ENCODE results near the gene CCDC74B. TPM values are rescaled to one million over a fixed set of nuclear protein-coding genes. Genes with fewer than 3 reads are reported as not detected.
"Not testable (repeated sequence)": the region's sequence is repeated elsewhere in the genome, so short reads cannot be mapped to it uniquely, and the experiment has no call there.

CCDC74B gene
- total RNA-seq, 2 donors from 2014 or later, result 0.35 to 0.64 TPM

GRCh38 chr2:130140516-130140915 lies 4.4 kb downstream of the CCDC74B start:
- H3K27me3 ChIP-seq; DNase-seq; H3K9ac ChIP-seq (ENCODE audit: low read depth in 2 of 2, low read length in 2 of 2); H3K4me3 ChIP-seq; H3K27ac ChIP-seq; H3K9me3 ChIP-seq; intact Hi-C loops (cut with DNase I); H3K4me1 ChIP-seq; H3K36me3 ChIP-seq: not testable (repeated sequence)

- H3K36me3 ChIP-seq; H3K4me1 ChIP-seq; H3K27me3 ChIP-seq; H3K27ac ChIP-seq; H3K4me3 ChIP-seq; DNase-seq; H3K9me3 ChIP-seq; H3K9ac ChIP-seq (ENCODE audit: low read depth in 2 of 2, low read length in 2 of 2); intact Hi-C loops (cut with DNase I): not testable (repeated sequence)
Measured at GRCh38 chr2:130139331-130140280, 5.3 kb downstream of the CCDC74B start.

GRCh38 chr2:130138841-130139251 lies 6.1 kb downstream of the CCDC74B start:
- H3K27me3 ChIP-seq; H3K4me1 ChIP-seq; H3K9ac ChIP-seq (ENCODE audit: low read depth in 2 of 2, low read length in 2 of 2); H3K27ac ChIP-seq; H3K9me3 ChIP-seq; intact Hi-C loops (cut with DNase I); H3K4me3 ChIP-seq; H3K36me3 ChIP-seq; DNase-seq: not testable (repeated sequence)

- H3K27me3 ChIP-seq; DNase-seq; intact Hi-C loops (cut with DNase I); H3K9me3 ChIP-seq; H3K36me3 ChIP-seq; H3K4me3 ChIP-seq; H3K9ac ChIP-seq (ENCODE audit: low read depth in 2 of 2, low read length in 2 of 2); H3K4me1 ChIP-seq; H3K27ac ChIP-seq: not testable (repeated sequence)
Measured at GRCh38 chr2:130138326-130138725, 6.6 kb downstream of the CCDC74B start.

GRCh38 chr2:130137118-130137517 lies 7.8 kb downstream of the CCDC74B start:
- H3K9me3 ChIP-seq; H3K4me1 ChIP-seq; intact Hi-C loops (cut with DNase I); H3K36me3 ChIP-seq; H3K27me3 ChIP-seq; H3K4me3 ChIP-seq; H3K9ac ChIP-seq (ENCODE audit: low read depth in 2 of 2, low read length in 2 of 2); DNase-seq; H3K27ac ChIP-seq: not testable (repeated sequence)

- H3K9me3 ChIP-seq; intact Hi-C loops (cut with DNase I); H3K4me1 ChIP-seq; H3K36me3 ChIP-seq; H3K9ac ChIP-seq (ENCODE audit: low read depth in 2 of 2, low read length in 2 of 2); DNase-seq; H3K27me3 ChIP-seq; H3K4me3 ChIP-seq; H3K27ac ChIP-seq: not testable (repeated sequence)
Measured at GRCh38 chr2:130136546-130136945, 8.4 kb downstream of the CCDC74B start.

- DNase-seq, result no peak
Measured at GRCh38 chr2:130135692-130136541, 9.0 kb downstream of the CCDC74B start.

GRCh38 chr2:130129120-130129829 lies 15.6 kb downstream of the CCDC74B start, which contains the start of gene POTEF:
TSS of gene POTEF (minus strand) at chr2:130129222. CDS start at chr2:130120515, 8,707 bp downstream.
- DNase-seq; H3K4me3 ChIP-seq; H3K36me3 ChIP-seq; H3K9me3 ChIP-seq; H3K9ac ChIP-seq (ENCODE audit: low read depth in 2 of 2, low read length in 2 of 2); H3K27ac ChIP-seq; intact Hi-C loops (cut with DNase I); H3K4me1 ChIP-seq; H3K27me3 ChIP-seq: not testable (repeated sequence)

More at GRCh38 chr2:130135692-130136541, 9.0 kb downstream of the CCDC74B start:
- H3K4me1 ChIP-seq, result no peaks in the 10 kb centered on the region
- H3K9me3 ChIP-seq, result no peaks in the 10 kb centered on the region
- no peak for TF ChIP-seq CTCF (IDR thresholded peaks at IDR 0.05)
- no peaks in the 10 kb centered on the region for H3K27me3 ChIP-seq
- intact Hi-C loops (cut with DNase I), result no loop called here
- H3K9ac ChIP-seq (ENCODE audit: low read depth in 2 of 2, low read length in 2 of 2), result no peak overlapping the region
- H3K36me3 ChIP-seq, result no peaks in the 10 kb centered on the region
- H3K4me3 ChIP-seq, result no peak overlapping the region
- no peak overlapping the region for H3K27ac ChIP-seq

- H3K4me3 ChIP-seq; DNase-seq; H3K9ac ChIP-seq (ENCODE audit: low read depth in 2 of 2, low read length in 2 of 2); intact Hi-C loops (cut with DNase I); H3K9me3 ChIP-seq; H3K27me3 ChIP-seq; H3K36me3 ChIP-seq; H3K4me1 ChIP-seq; H3K27ac ChIP-seq: not testable (repeated sequence)
Measured at GRCh38 chr2:130128464-130128863, 16.4 kb downstream of the CCDC74B start.

GRCh38 chr2:130127726-130128125 lies 17.2 kb downstream of the CCDC74B start:
- H3K4me1 ChIP-seq; H3K27ac ChIP-seq; H3K36me3 ChIP-seq; H3K9ac ChIP-seq (ENCODE audit: low read depth in 2 of 2, low read length in 2 of 2); H3K27me3 ChIP-seq; DNase-seq; intact Hi-C loops (cut with DNase I); H3K4me3 ChIP-seq; H3K9me3 ChIP-seq: not testable (repeated sequence)

GRCh38 chr2:130120924-130121323 lies 24.0 kb downstream of the CCDC74B start:
- H3K36me3 ChIP-seq; H3K4me3 ChIP-seq; H3K9me3 ChIP-seq; DNase-seq; H3K27ac ChIP-seq; H3K27me3 ChIP-seq; H3K9ac ChIP-seq (ENCODE audit: low read depth in 2 of 2, low read length in 2 of 2); H3K4me1 ChIP-seq; intact Hi-C loops (cut with DNase I): not testable (repeated sequence)

All from colonic mucosa (tissue), 4 donors.